HG03045 (cell line): Measurements from ENCODE around the gene FBXO2.
A peak's percentile ranks its signal among the peaks of the same experiment; 100 is the strongest.

Experiments
- ATAC-seq: cut with Tn5 transposase; IDR thresholded peaks from one replicate; pipeline ENCODE4 v1.9.1; 2021; ENCODE audit warnings: mild to moderate bottlenecking, moderate library complexity; ENCODE audit not compliant: unreplicated experiment

The FBXO2 gene

GRCh38 chr1:11654137-11654938 lies at the start of gene FBXO2, which contains the start of gene FBXO44:
Gene FBXO2, minus strand, starts transcription at chr1:11654429. Its CDS starts 89 bp downstream, at chr1:11654340.
Gene FBXO44, plus strand, starts transcription at chr1:11654877. Its CDS starts 959 bp downstream, at chr1:11655836.
- ATAC-seq = peak; percentile 78

- no peak for ATAC-seq
These were observed 49.3 kb upstream of the FBXO2 start for GRCh38 chr1:11703357-11704193.

GRCh38 chr1:11701981-11702803 lies 48.0 kb upstream of the FBXO2 start:
- no peak for ATAC-seq

- ATAC-seq = no peak
These were observed 47.3 kb upstream of the FBXO2 start for GRCh38 chr1:11701551-11701961.

GRCh38 chr1:11700601-11701467 lies 46.6 kb upstream of the FBXO2 start:
- ATAC-seq = no peak

- ATAC-seq = no peak
These were observed 43.6 kb upstream of the FBXO2 start for GRCh38 chr1:11697893-11698210.

- ATAC-seq = no peak
These were observed 43.1 kb upstream of the FBXO2 start for GRCh38 chr1:11697188-11697892.

GRCh38 chr1:11695861-11696260 lies 41.6 kb upstream of the FBXO2 start:
- ATAC-seq = no peak

GRCh38 chr1:11693917-11694316 lies 39.7 kb upstream of the FBXO2 start:
- ATAC-seq = no peak

- no peak for ATAC-seq
These were observed 38.9 kb upstream of the FBXO2 start for GRCh38 chr1:11693024-11693590.

- ATAC-seq = no peak
These were observed 37.9 kb upstream of the FBXO2 start for GRCh38 chr1:11691928-11692711.

GRCh38 chr1:11691302-11691914 lies 37.2 kb upstream of the FBXO2 start, which contains the start of gene DRAXIN:
Gene DRAXIN, plus strand, starts transcription at chr1:11691710. Its CDS starts 14,549 bp downstream, at chr1:11706259.
- ATAC-seq = no peak

GRCh38 chr1:11690397-11691301 lies 36.4 kb upstream of the FBXO2 start:
- ATAC-seq = no peak

- ATAC-seq = no peak
These were observed 34.3 kb upstream of the FBXO2 start for GRCh38 chr1:11688506-11688905.

- ATAC-seq = no peak
These were observed 31.1 kb upstream of the FBXO2 start for GRCh38 chr1:11685210-11685752.

GRCh38 chr1:11684070-11684469 lies 29.8 kb upstream of the FBXO2 start:
- ATAC-seq = no peak

GRCh38 chr1:11682799-11683198 lies 28.6 kb upstream of the FBXO2 start:
- ATAC-seq = no peak
